ENCODE measurements around the gene TMED5.
"Not testable (repeated sequence)": the region's sequence is repeated elsewhere in the genome, so short reads cannot be mapped to it uniquely, and the experiment has no call there.

TMED5 gene

DNA sequence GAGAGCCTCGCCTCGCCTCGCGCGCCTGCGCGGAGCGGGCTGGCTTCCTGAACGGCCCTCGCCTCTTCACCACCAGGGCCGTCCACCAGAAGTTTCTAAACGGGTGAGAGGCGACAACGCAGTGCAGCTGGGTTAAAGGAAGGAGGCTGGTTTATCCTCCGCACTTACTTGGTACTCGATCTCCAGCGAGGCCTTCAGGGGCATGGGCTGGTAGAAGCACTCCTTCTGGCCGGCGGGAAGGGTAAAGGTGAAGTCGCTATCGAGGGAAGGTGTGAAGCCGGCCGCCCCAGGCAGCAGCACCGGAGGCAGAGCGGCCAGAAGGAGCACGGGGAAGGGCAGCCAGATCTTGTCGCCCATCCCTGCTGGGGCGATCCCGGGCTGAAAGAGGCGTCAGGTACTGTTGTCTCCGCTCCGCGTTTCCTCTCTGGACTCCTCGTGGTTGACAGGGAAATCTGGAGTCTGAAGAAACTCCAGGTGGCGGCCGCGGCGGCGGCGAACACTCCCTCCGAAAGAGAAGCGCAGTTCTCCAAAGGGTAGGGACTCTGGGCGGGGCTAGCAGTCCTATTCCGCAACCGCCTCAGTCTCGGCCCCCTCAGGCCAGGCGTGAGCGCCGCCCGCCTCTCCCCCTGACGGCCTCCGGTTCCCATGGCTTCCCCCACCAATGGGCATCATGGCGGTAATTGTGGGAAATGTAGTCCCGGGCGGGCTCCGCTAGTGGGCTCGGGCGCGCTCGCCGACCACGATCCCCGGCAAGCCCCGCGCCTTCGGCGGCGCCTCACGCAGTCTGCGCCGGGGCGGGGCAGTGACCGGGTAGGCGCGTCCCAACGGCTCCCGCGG lies at the start of gene TMED5:
Gene TMED5 (minus strand): TSS at position 528 of the 837 bp plus-strand sequence. CDS start 171 bp downstream, at position 357.
- DNase-seq, result peak; percentile 95

DNA sequence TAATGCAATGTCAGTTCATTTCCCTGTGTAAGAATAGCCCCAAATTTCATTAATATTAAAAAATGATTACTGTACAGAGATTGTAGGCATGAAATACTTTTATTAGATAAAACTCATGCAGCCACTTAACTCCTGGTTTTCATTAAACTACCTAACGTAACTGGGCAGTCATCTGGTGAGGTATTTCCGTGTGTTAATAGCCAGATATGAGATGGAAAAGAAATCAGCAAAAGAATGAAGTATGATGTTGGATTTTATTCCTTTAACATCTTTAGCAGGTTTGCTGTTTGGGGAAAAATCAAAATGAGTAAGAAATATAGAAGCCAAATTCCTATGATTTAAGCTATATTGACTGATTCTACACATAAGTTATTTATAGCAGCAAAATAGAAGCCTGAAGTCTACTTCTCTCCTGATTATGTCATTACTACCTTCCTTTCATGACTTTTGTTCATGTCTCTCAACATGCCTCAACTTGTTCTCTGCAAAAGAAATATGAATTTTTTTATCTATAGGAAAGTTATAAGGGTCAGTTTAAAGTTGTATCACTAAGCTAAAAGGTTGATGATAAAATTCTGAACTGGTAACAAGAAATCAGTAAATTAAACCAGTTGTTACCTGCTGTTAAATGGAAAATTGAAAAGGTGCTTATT lies 42.9 kb upstream of the TMED5 start:
- no peak for DNase-seq

GRCh38 chr1:93221913-93222312 lies 41.7 kb upstream of the TMED5 start:
- no peak for DNase-seq

- DNase-seq, result not testable (repeated sequence)
Observed at GRCh38 chr1:93220716-93221115, 40.5 kb upstream of the TMED5 start.

DNA sequence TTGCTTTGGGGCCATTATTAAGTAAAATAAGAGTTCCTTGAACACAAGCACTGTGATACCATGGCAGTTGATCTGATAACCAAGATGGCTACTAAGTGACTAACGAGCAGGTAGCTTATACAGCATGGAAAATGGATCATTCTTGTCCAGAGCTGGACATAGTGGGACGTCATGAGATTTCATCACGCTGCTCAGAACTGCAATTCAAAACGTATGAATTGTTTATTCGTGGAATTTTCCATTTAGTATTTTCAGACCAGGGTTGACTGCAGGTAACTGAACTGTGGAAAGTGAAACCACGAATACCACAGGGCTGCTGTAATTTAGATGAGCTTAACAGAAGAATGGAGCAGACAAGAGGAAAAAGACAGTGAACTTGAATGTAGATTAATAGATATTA lies 39.2 kb upstream of the TMED5 start:
- no peak for DNase-seq

- no peak for DNase-seq
Observed at GRCh38 chr1:93215322-93215721, 35.1 kb upstream of the TMED5 start.

- DNase-seq, result no peak
Observed at GRCh38 chr1:93207211-93207610, 27.0 kb upstream of the TMED5 start.

GRCh38 chr1:93206567-93206954 lies 26.3 kb upstream of the TMED5 start:
- DNase-seq, result no peak

GRCh38 chr1:93205892-93206566 lies 25.8 kb upstream of the TMED5 start:
- DNase-seq, result no peak

- DNase-seq, result no peak
Observed at GRCh38 chr1:93200714-93201113, 20.5 kb upstream of the TMED5 start.

GRCh38 chr1:93200086-93200620 lies 19.9 kb upstream of the TMED5 start:
- no peak for DNase-seq

DNA sequence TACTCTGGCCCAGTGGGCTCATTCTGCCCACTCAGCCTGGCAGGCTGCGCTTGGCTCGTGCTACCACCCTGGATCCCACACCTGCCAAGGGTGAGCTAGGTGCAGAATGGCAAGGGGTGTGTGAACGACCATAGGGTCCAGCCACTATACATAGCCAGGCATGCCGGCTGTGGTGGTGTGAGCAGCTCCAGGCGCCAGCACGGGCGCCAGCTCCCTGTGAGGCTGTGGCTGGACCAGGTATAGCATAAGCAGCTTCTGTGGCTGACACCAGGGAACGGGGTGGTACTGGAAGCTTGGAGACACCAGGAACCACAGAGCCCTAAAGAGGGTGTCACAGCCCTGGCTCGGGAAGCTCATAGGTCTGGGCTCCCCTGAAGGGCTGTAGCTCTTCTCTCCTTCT lies 18.9 kb upstream of the TMED5 start:
- no peak for DNase-seq

DNA sequence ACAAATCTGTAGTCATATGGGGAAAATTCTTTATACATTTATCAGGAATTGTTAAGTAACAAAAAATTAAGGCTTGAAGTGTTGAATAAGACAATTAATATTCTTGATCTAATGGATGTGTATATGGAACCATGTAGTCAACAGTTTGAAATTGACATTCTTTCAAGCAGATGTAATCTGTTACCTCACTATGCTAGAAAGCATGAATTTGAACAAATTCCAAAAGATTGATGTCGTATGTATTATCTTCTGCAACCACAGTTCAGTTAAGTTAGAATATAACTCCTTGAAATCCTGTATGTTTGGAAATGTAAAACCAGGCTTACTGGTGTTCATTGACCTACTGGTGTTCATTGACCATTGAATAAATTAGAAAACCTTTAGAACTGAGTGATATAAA lies 16.4 kb upstream of the TMED5 start:
- no peak for DNase-seq

GRCh38 chr1:93194231-93194990 lies 14.2 kb upstream of the TMED5 start:
- no peak for DNase-seq

- DNase-seq, result no peak
Observed at GRCh38 chr1:93190432-93190831, 10.2 kb upstream of the TMED5 start.

- DNase-seq, result no peak
Observed at GRCh38 chr1:93186667-93187066, 6.5 kb upstream of the TMED5 start.

DNA sequence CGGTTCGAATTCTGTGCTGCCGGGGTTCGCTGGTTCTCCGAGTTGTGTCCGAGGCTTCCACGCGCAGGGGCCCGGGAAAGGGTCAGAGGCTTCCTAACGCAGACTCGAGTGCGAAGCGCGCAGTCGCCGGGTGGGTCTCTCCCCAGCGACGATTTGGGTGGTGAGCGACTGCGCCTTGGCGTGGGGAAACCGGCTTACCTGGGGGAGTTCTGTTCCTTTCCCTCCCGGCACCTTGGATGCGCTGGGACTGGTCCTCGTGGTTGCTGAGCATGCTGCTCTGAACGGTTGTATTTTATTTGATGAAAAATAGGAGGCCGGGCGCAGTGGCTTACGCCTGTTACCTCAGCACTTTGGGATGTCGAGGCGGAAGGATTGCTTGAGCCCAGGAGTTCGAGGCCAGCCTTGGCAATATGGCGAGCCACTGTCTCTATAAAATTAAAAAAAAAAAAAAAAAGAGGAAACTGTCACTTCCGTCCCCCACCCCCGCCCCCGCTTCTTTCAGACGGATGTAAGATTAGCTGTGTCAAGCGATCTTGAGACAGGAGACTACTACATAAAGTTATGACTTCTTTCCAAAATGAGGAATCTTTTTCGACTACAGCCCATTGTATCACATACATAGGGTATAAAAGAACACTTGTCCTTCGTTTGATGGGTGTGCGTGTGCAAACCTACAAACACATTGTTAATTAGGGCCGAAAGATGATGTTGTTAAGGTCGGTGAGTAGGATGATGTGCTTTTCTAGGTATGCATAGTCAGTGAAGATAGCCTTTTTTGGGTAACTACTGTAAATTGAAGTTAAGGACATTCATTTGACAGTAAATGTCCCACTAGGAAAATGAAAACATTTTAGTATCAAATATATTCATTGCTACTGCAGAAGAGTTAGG lies 755 bp upstream of the TMED5 start, which contains the start of gene CCDC18:
Gene CCDC18 (plus strand): TSS at position 2 of the 891 bp plus-strand sequence. CDS start 2,638 bp downstream, outside the sequence.
- peak; percentile 50 for DNase-seq

GRCh38 chr1:93178418-93178817 lies 1.8 kb downstream of the TMED5 start:
- no peak for DNase-seq

DNA sequence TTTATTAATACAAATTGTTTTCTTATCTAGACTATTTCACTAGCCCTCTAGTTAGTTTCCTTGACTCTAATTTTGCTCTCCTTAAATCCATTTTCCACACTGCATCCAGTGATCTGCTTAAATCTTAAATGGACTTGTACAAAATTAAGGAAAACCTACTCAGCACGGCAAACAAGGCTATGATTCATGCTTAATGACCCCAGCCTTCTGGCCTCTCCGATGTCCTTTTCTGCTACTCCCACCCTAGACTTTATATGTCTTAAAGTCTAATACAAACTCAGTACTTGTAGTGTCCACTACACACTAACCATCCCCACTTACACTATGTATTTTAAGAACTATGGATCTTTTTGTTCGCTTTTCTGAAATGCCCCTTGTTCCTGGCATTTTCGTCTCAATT lies 2.2 kb downstream of the TMED5 start:
- DNase-seq, result no peak

DNA sequence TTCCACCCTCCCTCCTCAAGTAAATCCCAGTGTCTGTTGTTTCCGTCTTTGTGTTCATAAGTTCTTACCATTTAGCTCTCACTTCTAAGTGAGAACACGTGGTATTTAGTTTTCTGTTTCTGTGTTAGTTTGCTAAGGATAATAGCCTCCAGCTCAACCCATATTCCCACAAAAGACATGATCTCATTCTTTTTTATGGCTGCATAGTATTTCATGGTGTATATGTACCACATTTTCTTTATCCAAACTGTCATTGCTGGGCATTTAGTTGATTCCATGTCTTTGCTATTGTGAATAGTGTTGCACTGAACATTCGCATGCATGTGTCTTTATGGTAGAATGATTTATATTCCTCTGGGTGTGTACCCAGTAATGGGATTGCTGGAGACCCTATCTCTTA lies 5.6 kb downstream of the TMED5 start:
- DNase-seq, result not testable (repeated sequence)

GRCh38 chr1:93172778-93173177 lies 7.4 kb downstream of the TMED5 start:
- no peak for DNase-seq

Data from activated CD8-positive, alpha-beta memory T cell treated with anti-CD3 and anti-CD28 coated beads, Interleukin-2, amount 50 U/mL, for 4 hours (primary cell).